B cell (primary cell): ENCODE data around the gene TEX52. TPM values are rescaled to one million over a fixed set of nuclear protein-coding genes. Genes with fewer than 3 reads are reported as not detected.

Experiments
- ATAC-seq: fragments of 200-7000 bp; cut with Tn5 transposase; one replicate; pipeline ENCODE4 v1.10.0; 2021; ENCODE audit warnings: low read depth, mild to moderate bottlenecking, moderate number of reproducible peaks, moderate library complexity
- CTCF ChIA-PET: fragments of 350-600 bp; sonication (Branson Sonifier 250); formaldehyde crosslinking; loops from one replicate; lab custom pipeline; 2021; ENCODE audit warnings: antibody characterized with exemption, inconsistent platforms; lab: Charles Lee
- POLR2A ChIA-PET: fragments of 350-600 bp; sonication (Branson Sonifier 250); formaldehyde crosslinking; loops from one replicate; lab custom pipeline; 2021; ENCODE audit warnings: antibody characterized with exemption; lab: Charles Lee
- DNase-seq: peaks from one replicate; pipeline ENCODE4 v3.0.0; 2013
- H2AFZ ChIP-seq: 2 replicates; pipeline ENCODE4 v1.6.1; 2012; ENCODE audit warnings: mild to moderate bottlenecking, low read depth, low read length; ENCODE audit not compliant: insufficient read depth, poor library complexity, severe bottlenecking
- H3K27ac ChIP-seq, 2 donors: 1 replicate in 1 of 2; 2 replicates in 1 of 2; pipeline ENCODE4 v1.5.1; 2012 to 2013; ENCODE audit warnings: low read length in 2 of 2, mild to moderate bottlenecking in 2 of 2, moderate library complexity in 1 of 2
- H3K27me3 ChIP-seq, 4 experiments: fragments of 200-600 bp in 1 of 4; sonication (generic) in 1 of 4; replicated peaks in 1 of 4; 1 replicate in 2 of 4; 2 replicates in 2 of 4; pipeline versions ENCODE4 v1.6.1 to v1.7.0; 2013 to 2016; ENCODE audit warnings: low read length in 3 of 4, mild to moderate bottlenecking in 2 of 4, mixed read lengths in 1 of 4, moderate library complexity in 1 of 4; ENCODE audit not compliant: insufficient read depth in 4 of 4, control insufficient read depth in 3 of 4; ENCODE audit errors: control extremely low read depth in 1 of 4
- H3K36me3 ChIP-seq, 2 experiments: replicated peaks in 1 of 2; 1 replicate in 1 of 2; 2 replicates in 1 of 2; pipeline versions ENCODE4 v1.6.1 to v1.7.1; 2013; ENCODE audit warnings: low read length in 1 of 2; ENCODE audit not compliant: insufficient read depth in 2 of 2, control insufficient read depth in 1 of 2; ENCODE audit errors: control extremely low read depth in 1 of 2, extremely low read depth in 1 of 2
- H3K4me1 ChIP-seq, 2 donors: fragments of 200-600 bp in 1 of 2; sonication (generic) in 1 of 2; 1 replicate in 1 of 2; 2 replicates in 1 of 2; pipeline versions ENCODE4 v1.5.1 to v1.6.1; 2013 to 2017; ENCODE audit warnings: low read length in 2 of 2; ENCODE audit not compliant: control insufficient read depth in 2 of 2, insufficient read depth in 2 of 2
- H3K4me2 ChIP-seq: replicated peaks from 2 replicates; pipeline ENCODE3; 2012; ENCODE audit warnings: mild to moderate bottlenecking, low read depth, low read length; ENCODE audit not compliant: poor library complexity, severe bottlenecking
- H3K4me3 ChIP-seq, 5 experiments: fragments of 200-600 bp in 1 of 5; sonication (generic) in 1 of 5; 1 replicate in 3 of 5; 2 replicates in 2 of 5; pipeline versions ENCODE4 v1.5.1 to v1.7.0; 2011 to 2016; ENCODE audit warnings: low read length in 4 of 5, mild to moderate bottlenecking in 4 of 5, low read depth in 2 of 5, control low read depth in 1 of 5, moderate library complexity in 1 of 5; ENCODE audit not compliant: insufficient read depth in 1 of 5; ENCODE audit errors: control extremely low read depth in 1 of 5, extremely low read depth in 1 of 5
- H3K79me2 ChIP-seq: fragments of 200-600 bp; sonication (generic); one replicate; pipeline ENCODE4 v1.6.0; 2016; ENCODE audit warnings: low read length; ENCODE audit not compliant: control insufficient read depth, insufficient read depth
- H3K9ac ChIP-seq: fragments of 200-600 bp; sonication (generic); 2 replicates; pipeline ENCODE4 v1.6.1; 2017; ENCODE audit warnings: mild to moderate bottlenecking, low read length, moderate library complexity
- H3K9me3 ChIP-seq, 3 donors: one replicate each; pipeline versions ENCODE4 v1.6.1 to v1.7.1; 2013; ENCODE audit warnings: low read length in 2 of 3; ENCODE audit not compliant: control insufficient read depth in 2 of 3, insufficient read depth in 1 of 3; ENCODE audit errors: control extremely low read depth in 1 of 3
- H4K20me1 ChIP-seq: 2 replicates; pipeline ENCODE4 v1.6.0; 2012; ENCODE audit warnings: mild to moderate bottlenecking, low read length; ENCODE audit not compliant: insufficient read depth, control insufficient read depth, poor library complexity, severe bottlenecking
- H3K27ac Mint-ChIP-seq: one replicate; pipeline ENCODE4 v1.8.0; 2021; ENCODE audit warnings: mixed read lengths
- H3K27me3 Mint-ChIP-seq: one replicate; pipeline ENCODE4 v1.8.0; 2021; ENCODE audit warnings: mixed read lengths
- H3K4me1 Mint-ChIP-seq: one replicate; pipeline ENCODE4 v1.8.0; 2021; ENCODE audit warnings: mixed read lengths
- H3K4me3 Mint-ChIP-seq: one replicate; pipeline ENCODE4 v1.8.0; 2021; ENCODE audit warnings: mixed read lengths
- H3K9me3 Mint-ChIP-seq: one replicate; pipeline ENCODE4 v1.8.0; 2022; ENCODE audit warnings: mixed read lengths; ENCODE audit not compliant: insufficient read depth
- EZH2 ChIP-seq: IDR thresholded peaks from 2 replicates; pipeline ENCODE4 v1.6.1; 2012; ENCODE audit warnings: borderline replicate concordance, low read depth, mild to moderate bottlenecking, moderate library complexity, low read length; ENCODE audit not compliant: insufficient read depth, poor library complexity, severe bottlenecking
- WGBS: methylation state at CpG from one replicate; pipeline ENCODE4 v1.1.5; 2013; ENCODE audit warnings: missing lambda C conversion rate; ENCODE audit not compliant: insufficient coverage; 5-methylcytosine and 5-hydroxymethylcytosine counted together
- intact Hi-C: fragments of 100-400 bp; cut with micrococcal nuclease; formaldehyde crosslinking; loops from one replicate; pipeline ENCODE4 v1.10.0; 2022
- polyA minus RNA-seq: library from RNA; depleted of rRNA, polyadenylated mRNA; stranded (reverse); fragments of >200 nt; gene quantifications from 2 replicates; pipeline ENCODE4 v1.2.3, GENCODE V29; 2012
- polyA plus RNA-seq: library from polyadenylated mRNA; depleted of rRNA; stranded (reverse); fragments of >200 nt; gene quantifications from 2 replicates; pipeline ENCODE4 v1.2.3, GENCODE V29; 2012
- total RNA-seq, 2 donors: library from RNA; stranded (reverse); fragments of 120-200 nt in 1 of 2; gene quantifications; 1 replicate in 1 of 2; 2 replicates in 1 of 2; pipeline versions ENCODE4 v1.2.3 to v1.2.4, GENCODE V29; 2013 to 2022
- TF ChIP-seq, protein P1 (sequence below): fragments of 200-600 bp; IDR thresholded peaks from one replicate; pipeline ENCODE4 v1.8.0; 2022; ENCODE audit warnings: antibody characterized with exemption, mild to moderate bottlenecking

The TEX52 gene
- total RNA-seq (not detected in 2 replicates), polyA plus RNA-seq (not detected in 2 replicates), polyA minus RNA-seq (not detected in 2 replicates)
- not detected for total RNA-seq (2013)

DNA sequence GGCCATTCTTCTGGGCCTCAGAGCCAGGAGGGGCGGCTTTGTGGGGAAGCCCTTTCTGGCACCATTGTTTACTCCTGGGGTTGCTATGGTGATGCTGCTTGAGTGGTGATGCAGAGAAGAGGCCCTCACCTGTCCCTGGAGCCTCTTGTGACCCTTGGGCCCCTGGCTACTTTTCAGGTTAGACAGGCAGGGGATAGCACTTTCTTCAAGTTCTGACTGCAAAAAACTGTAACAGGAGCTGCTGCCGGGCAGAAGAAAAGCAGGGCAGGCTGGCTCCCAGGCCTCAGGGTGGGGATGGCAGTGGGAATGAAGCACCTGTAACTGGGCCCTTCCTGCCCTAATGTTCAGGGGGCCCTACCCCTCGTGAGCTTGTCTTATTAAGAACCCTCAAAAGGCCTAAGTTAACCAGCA is at the start of gene TEX52:
TSS of gene TEX52 (minus strand) at position 19 of the 411 bp plus-strand sequence. CDS start at position 6, 13 bp downstream.
- DNase-seq = no peak

DNA sequence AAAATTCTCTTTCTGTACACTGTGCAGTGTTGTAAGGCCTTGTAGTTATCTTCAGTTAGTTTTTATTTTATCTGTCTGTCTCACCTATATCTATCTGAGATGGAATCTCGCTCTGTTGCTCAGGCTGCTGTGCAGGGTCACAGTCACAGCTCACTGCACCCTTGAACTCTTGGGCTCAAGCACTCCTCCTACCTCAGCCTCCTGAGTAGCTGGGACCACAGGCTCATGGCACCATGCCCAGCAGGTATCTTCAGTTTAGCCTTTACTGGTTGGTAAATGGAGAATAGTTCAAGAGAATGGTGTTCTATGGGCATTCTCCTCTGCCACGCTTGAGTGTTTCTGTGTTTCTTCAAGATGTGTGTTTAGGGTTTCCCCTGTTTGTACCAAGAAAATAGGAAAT is 47.4 kb upstream of the TEX52 start:
- ChIA-PET POLR2A (no interaction called here), CTCF (no interaction called here)
- Histone ChIP-seq H3K4me3 (no peak overlapping the region), H3K4me1 (no peaks in the 10 kb centered on the region), H3K79me2 (peaks cover 5% of the 10 kb centered on the region), H4K20me1 (no peaks in the 10 kb centered on the region), H3K9ac (no peak overlapping the region), H2AFZ (no peak overlapping the region), H3K27ac (no peak overlapping the region), H3K27me3 (no peaks in the 10 kb centered on the region), H3K36me3 (no peaks in the 10 kb centered on the region), H3K9me3 (no peaks in the 10 kb centered on the region), H3K4me2 (no peak overlapping the region)
- TF ChIP-seq, protein P1, sequence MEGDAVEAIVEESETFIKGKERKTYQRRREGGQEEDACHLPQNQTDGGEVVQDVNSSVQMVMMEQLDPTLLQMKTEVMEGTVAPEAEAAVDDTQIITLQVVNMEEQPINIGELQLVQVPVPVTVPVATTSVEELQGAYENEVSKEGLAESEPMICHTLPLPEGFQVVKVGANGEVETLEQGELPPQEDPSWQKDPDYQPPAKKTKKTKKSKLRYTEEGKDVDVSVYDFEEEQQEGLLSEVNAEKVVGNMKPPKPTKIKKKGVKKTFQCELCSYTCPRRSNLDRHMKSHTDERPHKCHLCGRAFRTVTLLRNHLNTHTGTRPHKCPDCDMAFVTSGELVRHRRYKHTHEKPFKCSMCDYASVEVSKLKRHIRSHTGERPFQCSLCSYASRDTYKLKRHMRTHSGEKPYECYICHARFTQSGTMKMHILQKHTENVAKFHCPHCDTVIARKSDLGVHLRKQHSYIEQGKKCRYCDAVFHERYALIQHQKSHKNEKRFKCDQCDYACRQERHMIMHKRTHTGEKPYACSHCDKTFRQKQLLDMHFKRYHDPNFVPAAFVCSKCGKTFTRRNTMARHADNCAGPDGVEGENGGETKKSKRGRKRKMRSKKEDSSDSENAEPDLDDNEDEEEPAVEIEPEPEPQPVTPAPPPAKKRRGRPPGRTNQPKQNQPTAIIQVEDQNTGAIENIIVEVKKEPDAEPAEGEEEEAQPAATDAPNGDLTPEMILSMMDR = no peak
- no peak for TF ChIP-seq EZH2
- Mint-ChIP-seq H3K4me1 (peaks cover 4% of the 10 kb centered on the region), H3K27me3 (no peaks in the 10 kb centered on the region), H3K9me3 (no peaks in the 10 kb centered on the region), H3K27ac (no peak overlapping the region), H3K4me3 (no peak overlapping the region)
- ATAC-seq (no peak), DNase-seq (no peak)
- WGBS = no CpG with 5 or more reads among the region's 2 CpGs
- intact Hi-C loops = no loop called here

More for the DNA sequence above, at the start of gene TEX52:
- 100% methylated on average over 2 of the region's 3 CpGs for WGBS
- no peak within 1 kb of the TSS for H3K4me3 Mint-ChIP-seq
- Histone ChIP-seq H3K79me2 (no peaks in the 10 kb centered on the region), H3K27me3 (no peaks in the 10 kb centered on the region), H3K9me3 (no peaks in the 10 kb centered on the region), H4K20me1 (no peaks in the 10 kb centered on the region), H3K4me2 (no peak within 1 kb of the TSS), H3K4me1 (no peaks in the 10 kb centered on the region), H3K27ac (no peak within 1 kb of the TSS), H2AFZ (no peak within 1 kb of the TSS), H3K4me3 (no peak within 1 kb of the TSS), H3K9ac (no peak within 1 kb of the TSS), H3K36me3 (peaks cover 0 to 10% of the 10 kb centered on the region in 2 experiments)
- H3K4me1 Mint-ChIP-seq = no peaks in the 10 kb centered on the region
- H3K9me3 Mint-ChIP-seq = no peaks in the 10 kb centered on the region
- intact Hi-C loops = loop anchor here (10.0 kb wide), 1 partner anchor 178 kb away; no protein-coding TSS in a partner anchor
- H3K27me3 Mint-ChIP-seq = no peaks in the 10 kb centered on the region
- TF ChIP-seq, protein P1 = no peak
- no peak for TF ChIP-seq EZH2
- CTCF ChIA-PET = no interaction called here
- POLR2A ChIA-PET = no interaction called here
- no peak for ATAC-seq
- no peak within 1 kb of the TSS for H3K27ac Mint-ChIP-seq
